ENCODE measurements around the gene C1orf122. TPM values are rescaled to one million over a fixed set of nuclear protein-coding genes. Genes with fewer than 3 reads are reported as not detected.
A peak's percentile ranks its signal among the peaks of the same experiment; 100 is the strongest.

Gene C1orf122
- total and polyA plus RNA-seq, 2 of the 13 experiments (the other 11 are each of a cell fraction or from before 2014, with no cell fraction given), result 18.7 to 40.6 TPM

DNA sequence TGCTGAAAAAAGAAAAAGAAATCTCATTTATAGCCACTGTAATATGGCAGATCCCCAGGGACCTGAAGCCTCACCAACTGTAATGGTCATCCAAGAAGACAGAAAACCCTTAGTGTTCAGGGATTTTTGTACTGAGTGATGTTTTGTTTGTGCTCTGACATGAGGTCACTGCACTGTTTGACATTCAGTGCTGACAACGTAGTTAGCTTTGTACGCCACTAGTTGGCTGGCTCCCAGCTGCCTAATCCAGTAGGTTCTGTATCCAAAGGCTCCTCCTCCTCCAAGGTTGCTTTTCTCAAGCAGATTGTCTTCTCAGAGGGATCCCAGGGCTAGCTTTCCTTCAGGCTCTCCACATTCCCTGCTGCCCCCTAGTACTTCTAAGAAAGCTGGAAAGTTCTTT is 9.9 kb downstream of the C1orf122 start:
- peak; percentile 75 for ATAC-seq
- H3K36me3 ChIP-seq (replicated peaks in 1 of 2; ENCODE audit: control insufficient read depth in 1 of 2, insufficient read depth in 2 of 2, low read length in 2 of 2), result peaks cover 10 to 54% of the 10 kb centered on the region in 2 experiments; a peak in 4 of 5 replicates
- ChIA-PET CTCF (ENCODE audit: low intra/inter-chr PET ratio, low total read pairs) (no interaction called here), POLR2A (interaction anchor here (1.5 kb wide), 1 partner anchor 9 kb away, joined by 6 read pairs; the partner anchor contains the start of genes C1orf122 and YRDC)
- intact Hi-C loops (cut with micrococcal nuclease; ENCODE audit: unreplicated experiment), result no loop called here
- peak; percentile 60 for FAIRE-seq
- 45% methylated on average over 2 of the region's 2 CpGs for WGBS (ENCODE audit: low lambda C conversion rate)
- H3K27ac ChIP-seq (ENCODE audit: extremely low read length, insufficient read depth, low read length), result no peak overlapping the region
- no peak overlapping the region for H2AFZ ChIP-seq (ENCODE audit: low read length)
- no TSS peak for BruUV-seq (replicated peaks)
- peaks cover 8% of the 10 kb centered on the region; the same call in 1 of the 2 replicates for H3K4me1 ChIP-seq (ENCODE audit: insufficient read depth, low read length)
- TF ChIP-seq ZBTB21 (CRISPR knock-in tag; IDR thresholded peaks at IDR 0.05), result peak; percentile 67; the same call in 1 of the 2 replicates
- no peak for TF ChIP-seq ZNF530 (CRISPR knock-in tag; IDR thresholded peaks at IDR 0.05; ENCODE audit: low read depth)
- TF ChIP-seq SAP130 (CRISPR knock-in tag; IDR thresholded peaks at IDR 0.05; ENCODE audit: low read depth), result 0 out of 2 replicates have a peak, but pooled peaks have one; percentile 14
- TF ChIP-seq CREB1 (IDR thresholded peaks at IDR 0.05), result no peak
- TF ChIP-seq CREB1 (CRISPR knock-in tag; IDR thresholded peaks at IDR 0.05), result 0 out of 2 replicates have a peak, but pooled peaks have one; percentile 30
- no peak overlapping the region for H3K9ac ChIP-seq (ENCODE audit: insufficient read depth, low read depth, low read length)
- no peaks in the 10 kb centered on the region for H3K9me3 ChIP-seq (ENCODE audit: low read length)
- H3K27me3 ChIP-seq (ENCODE audit: control insufficient read depth in 1 of 2, insufficient read depth in 2 of 2, low read length in 2 of 2), result no peaks in the 10 kb centered on the region
- no peaks in the 10 kb centered on the region for H3K79me2 ChIP-seq (ENCODE audit: insufficient read depth, low read length)
- in situ Hi-C loops (cut with HindIII; ENCODE audit: extremely low pct_ligation_motif_present, low pct_unique_long_range_greater_than_20kb), result no loop called here
- no peak overlapping the region for H3K4me2 ChIP-seq (ENCODE audit: low read depth, low read length)
- no peak overlapping the region for H3K4me3 ChIP-seq (replicated peaks in 1 of 3; ENCODE audit: insufficient read depth in 1 of 3, low read depth in 2 of 3, low read length in 3 of 3)
- no peaks in the 10 kb centered on the region for H4K20me1 ChIP-seq (ENCODE audit: insufficient read depth, low read length)
- no peak for DNase-seq (ENCODE audit: low spot score)

DNA sequence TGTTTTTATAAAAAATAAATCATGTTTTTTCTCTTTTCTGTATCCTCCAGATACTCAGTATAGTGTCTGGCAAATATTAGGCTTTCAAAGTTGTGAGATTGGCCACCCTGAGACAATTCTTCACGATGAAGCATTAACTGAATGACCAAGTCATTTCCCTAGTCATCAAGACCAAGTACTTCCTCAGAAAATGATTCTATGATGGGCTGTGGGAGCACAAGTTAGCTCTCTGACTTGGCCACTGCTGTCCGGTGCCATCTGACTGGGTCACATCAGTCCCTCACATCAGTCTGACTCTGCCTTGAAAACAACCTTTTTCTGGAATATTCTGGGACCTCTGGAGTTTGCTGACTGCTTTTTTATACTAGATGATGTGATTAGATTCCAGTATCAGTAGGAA is 13.9 kb downstream of the C1orf122 start:
- no TSS peak for BruUV-seq (replicated peaks)
- Histone ChIP-seq H3K4me3 (replicated peaks in 1 of 3; ENCODE audit: insufficient read depth in 1 of 3, low read depth in 2 of 3, low read length in 3 of 3) (no peak overlapping the region), H3K4me1 (ENCODE audit: insufficient read depth, low read length) (peaks cover 8% of the 10 kb centered on the region; the same call in 1 of the 2 replicates), H4K20me1 (ENCODE audit: insufficient read depth, low read length) (no peaks in the 10 kb centered on the region), H3K9ac (ENCODE audit: insufficient read depth, low read depth, low read length) (no peak overlapping the region), H3K36me3 (replicated peaks in 1 of 2; ENCODE audit: control insufficient read depth in 1 of 2, insufficient read depth in 2 of 2, low read length in 2 of 2) (peaks cover 11 to 50% of the 10 kb centered on the region in 2 experiments; a peak in 4 of 5 replicates), H3K79me2 (ENCODE audit: insufficient read depth, low read length) (no peaks in the 10 kb centered on the region), H3K27ac (ENCODE audit: extremely low read length, insufficient read depth, low read length) (no peak overlapping the region), H2AFZ (ENCODE audit: low read length) (no peak overlapping the region), H3K27me3 (ENCODE audit: control insufficient read depth in 1 of 2, insufficient read depth in 2 of 2, low read length in 2 of 2) (no peaks in the 10 kb centered on the region), H3K9me3 (ENCODE audit: low read length) (no peaks in the 10 kb centered on the region), H3K4me2 (ENCODE audit: low read depth, low read length) (no peak overlapping the region)
- ChIA-PET POLR2A (no interaction called here), CTCF (ENCODE audit: low intra/inter-chr PET ratio, low total read pairs) (no interaction called here)
- FAIRE-seq (no peak), DNase-seq (ENCODE audit: low spot score) (no peak), ATAC-seq (no peak)
- in situ Hi-C loops (cut with HindIII; ENCODE audit: extremely low pct_ligation_motif_present, low pct_unique_long_range_greater_than_20kb) (no loop called here), intact Hi-C loops (cut with micrococcal nuclease; ENCODE audit: unreplicated experiment) (no loop called here)
- 95% methylated on average over 2 of the region's 2 CpGs for WGBS (ENCODE audit: low lambda C conversion rate)
- no peak for TF ChIP-seq GZF1 (CRISPR knock-in tag; IDR thresholded peaks at IDR 0.05)
- TF ChIP-seq KDM1A (CRISPR knock-in tag; IDR thresholded peaks at IDR 0.05), result no peak
- TF ChIP-seq KAT8 (CRISPR knock-in tag; IDR thresholded peaks at IDR 0.05), result no peak
- TF ChIP-seq, protein P1, sequence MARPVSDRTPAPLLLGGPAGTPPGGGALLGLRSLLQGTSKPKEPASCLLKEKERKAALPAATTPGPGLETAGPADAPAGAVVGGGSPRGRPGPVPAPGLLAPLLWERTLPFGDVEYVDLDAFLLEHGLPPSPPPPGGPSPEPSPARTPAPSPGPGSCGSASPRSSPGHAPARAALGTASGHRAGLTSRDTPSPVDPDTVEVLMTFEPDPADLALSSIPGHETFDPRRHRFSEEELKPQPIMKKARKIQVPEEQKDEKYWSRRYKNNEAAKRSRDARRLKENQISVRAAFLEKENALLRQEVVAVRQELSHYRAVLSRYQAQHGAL (CRISPR knock-in tag; IDR thresholded peaks at IDR 0.05; ENCODE audit: not compliant biosample characterization), result no peak
- TF ChIP-seq, protein P2, sequence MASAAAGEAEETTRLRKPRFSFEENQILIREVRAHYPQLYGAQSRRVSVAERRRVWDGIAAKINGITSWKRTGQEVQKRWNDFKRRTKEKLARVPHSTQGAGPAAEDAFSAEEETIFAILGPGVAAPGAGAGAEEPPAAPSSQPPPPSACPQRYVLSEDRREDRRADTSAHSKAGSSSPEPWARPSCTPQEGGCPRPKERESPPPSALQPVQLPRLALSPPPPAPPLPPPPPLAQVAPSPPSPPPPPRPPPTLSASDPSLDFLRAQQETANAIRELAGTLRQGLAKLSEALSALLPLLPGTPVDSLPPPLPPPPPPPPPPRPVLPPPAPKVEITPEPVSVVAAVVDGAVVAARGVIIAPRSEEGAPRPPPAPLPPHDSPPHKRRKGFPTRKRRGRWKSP (CRISPR knock-in tag; IDR thresholded peaks at IDR 0.05), result no peak
- TF ChIP-seq HNF4A (CRISPR knock-in tag; IDR thresholded peaks at IDR 0.05), result no peak
- TF ChIP-seq ZFAT (CRISPR knock-in tag; conservative IDR thresholded peaks at IDR 0.05), result no peak
- TF ChIP-seq NR2C2 (CRISPR knock-in tag; IDR thresholded peaks at IDR 0.05; ENCODE audit: borderline replicate concordance), result no peak
